Astrocyte (in vitro differentiated cells and primary cell): Measurements from ENCODE around the gene CERS4. TPM values are rescaled to one million over a fixed set of nuclear protein-coding genes. Genes with fewer than 3 reads are reported as not detected.

Source experiments
- DNase-seq: peaks from one replicate; pipeline ENCODE4 v3.0.0-alpha.2; 2010; ENCODE audit warnings: low read depth
- FAIRE-seq: peaks from 2 replicates; lab custom pipeline; 2011; peaks lifted over from hg19 to GRCh38; lab: Jason Lieb, UNC
- H2AFZ ChIP-seq: 2 replicates; pipeline ENCODE4 v1.6.0; 2012; ENCODE audit warnings: low read depth, low read length, inconsistent platforms
- H3K27ac ChIP-seq: 2 replicates; pipeline ENCODE4 v1.5.1; 2011; ENCODE audit warnings: low read depth, low read length, inconsistent platforms
- H3K27me3 ChIP-seq: 2 replicates; pipeline ENCODE4 v1.6.0; 2011; ENCODE audit warnings: low read length, inconsistent platforms; ENCODE audit not compliant: insufficient read depth
- H3K36me3 ChIP-seq: 2 replicates; pipeline ENCODE4 v1.5.1; 2011; ENCODE audit warnings: low read length, inconsistent platforms; ENCODE audit not compliant: insufficient read depth
- H3K4me1 ChIP-seq: 2 replicates; pipeline ENCODE4 v1.5.1; 2011; ENCODE audit warnings: low read length, inconsistent platforms; ENCODE audit not compliant: insufficient read depth
- H3K4me2 ChIP-seq: 2 replicates; pipeline ENCODE4 v1.6.0; 2012; ENCODE audit warnings: low read length, inconsistent platforms
- H3K4me3 ChIP-seq: 2 replicates; pipeline ENCODE4 v1.5.1; 2011; ENCODE audit warnings: low read depth, mild to moderate bottlenecking, low read length, inconsistent platforms; ENCODE audit not compliant: insufficient read depth
- H3K79me2 ChIP-seq: 2 replicates; pipeline ENCODE4 v1.6.0; 2012; ENCODE audit warnings: mild to moderate bottlenecking, low read length, inconsistent platforms; ENCODE audit not compliant: insufficient read depth
- H3K9ac ChIP-seq: 2 replicates; pipeline ENCODE4 v1.6.0; 2012; ENCODE audit warnings: mild to moderate bottlenecking, low read length, inconsistent platforms
- H3K9me3 ChIP-seq: 2 replicates; pipeline ENCODE4 v1.5.1; 2012; ENCODE audit warnings: low read depth, mild to moderate bottlenecking, low read length, inconsistent platforms; ENCODE audit not compliant: insufficient read depth
- H4K20me1 ChIP-seq: 2 replicates; pipeline ENCODE4 v1.6.0; 2012; ENCODE audit warnings: low read length, inconsistent platforms; ENCODE audit not compliant: insufficient read depth
- H3K27ac Mint-ChIP-seq: one replicate; pipeline ENCODE4 v1.8.0; 2021; ENCODE audit warnings: mild to moderate bottlenecking, mixed read lengths; ENCODE audit not compliant: unreplicated experiment
- H3K27me3 Mint-ChIP-seq: one replicate; pipeline ENCODE4 v1.8.0; 2021; ENCODE audit warnings: low read depth, mixed read lengths; ENCODE audit not compliant: unreplicated experiment
- H3K36me3 Mint-ChIP-seq: one replicate; pipeline ENCODE4 v1.8.0; 2021; ENCODE audit warnings: low read depth, mixed read lengths; ENCODE audit not compliant: unreplicated experiment
- H3K4me1 Mint-ChIP-seq: one replicate; pipeline ENCODE4 v1.8.0; 2021; ENCODE audit warnings: low read depth, mixed read lengths; ENCODE audit not compliant: unreplicated experiment
- H3K4me3 Mint-ChIP-seq: one replicate; pipeline ENCODE4 v1.8.0; 2021; ENCODE audit warnings: mild to moderate bottlenecking, moderate library complexity, mixed read lengths; ENCODE audit not compliant: unreplicated experiment
- H3K9me3 Mint-ChIP-seq: one replicate; pipeline ENCODE4 v1.8.0; 2021; ENCODE audit warnings: mild to moderate bottlenecking, mixed read lengths; ENCODE audit not compliant: unreplicated experiment
- CTCF ChIP-seq: IDR thresholded peaks from 2 replicates; pipeline ENCODE4 v1.5.1; 2011; ENCODE audit warnings: low read depth, mild to moderate bottlenecking, inconsistent platforms, low read length, moderate library complexity; ENCODE audit not compliant: insufficient read depth
- EZH2 ChIP-seq: IDR thresholded peaks from 2 replicates; pipeline ENCODE4 v1.6.1; 2012; ENCODE audit warnings: mild to moderate bottlenecking, low read length, inconsistent platforms; ENCODE audit not compliant: insufficient read depth
- total RNA-seq: library from RNA; stranded (reverse); gene quantifications from 2 replicates; pipeline ENCODE4 v1.2.1, GENCODE V29; 2021

The CERS4 gene
- total RNA-seq, 1 donor from 2014 or later = 15.7 TPM

- peaks cover 4% of the 10 kb centered on the region for H3K27me3 Mint-ChIP-seq
- H3K36me3 ChIP-seq = peaks cover 3% of the 10 kb centered on the region
- H3K4me3 ChIP-seq = no peak overlapping the region
- H3K4me3 Mint-ChIP-seq = no peak overlapping the region
- H4K20me1 ChIP-seq = peaks cover 4% of the 10 kb centered on the region
- H3K9me3 Mint-ChIP-seq = no peaks in the 10 kb centered on the region
- H3K27ac ChIP-seq = no peak overlapping the region
- TF ChIP-seq CTCF = no peak
- no peak for TF ChIP-seq EZH2
- no peak overlapping the region for H3K9ac ChIP-seq
- H2AFZ ChIP-seq = no peak overlapping the region
- no peaks in the 10 kb centered on the region for H3K9me3 ChIP-seq
- no peak overlapping the region for H3K27ac Mint-ChIP-seq
- peaks cover 13% of the 10 kb centered on the region for H3K4me1 ChIP-seq
- H3K27me3 ChIP-seq = no peaks in the 10 kb centered on the region
- DNase-seq (no peak), FAIRE-seq (no peak)
- peaks cover 4% of the 10 kb centered on the region for H3K4me1 Mint-ChIP-seq
- peaks cover 14% of the 10 kb centered on the region for H3K79me2 ChIP-seq
- no peak overlapping the region for H3K4me2 ChIP-seq
- H3K36me3 Mint-ChIP-seq = peaks cover 4% of the 10 kb centered on the region
Observed at GRCh38 chr19:8305798-8306197, 96.6 kb downstream of the CERS4 start.

GRCh38 chr19:8306235-8307054 lies 97.3 kb downstream of the CERS4 start:
- no peak for DNase-seq

More at GRCh38 chr19:8306235-8307054, 97.3 kb downstream of the CERS4 start:
- TF ChIP-seq EZH2 = no peak
- no peak for TF ChIP-seq CTCF
- Mint-ChIP-seq H3K36me3 (peaks cover 6% of the 10 kb centered on the region), H3K9me3 (no peaks in the 10 kb centered on the region), H3K27ac (peak overlapping the region; percentile 47), H3K4me1 (peaks cover 4% of the 10 kb centered on the region), H3K4me3 (peak overlapping the region; percentile 87), H3K27me3 (peaks cover 4% of the 10 kb centered on the region)
- Histone ChIP-seq H3K79me2 (peaks cover 14% of the 10 kb centered on the region), H2AFZ (no peak overlapping the region), H3K27ac (no peak overlapping the region), H3K27me3 (no peaks in the 10 kb centered on the region), H3K9ac (peak overlapping the region; percentile 82), H3K4me1 (peaks cover 13% of the 10 kb centered on the region), H4K20me1 (peaks cover 4% of the 10 kb centered on the region), H3K9me3 (no peaks in the 10 kb centered on the region), H3K4me2 (no peak overlapping the region), H3K4me3 (no peak overlapping the region), H3K36me3 (peaks cover 5% of the 10 kb centered on the region)
- FAIRE-seq = no peak
